ENCODE measurements around the gene KCTD17.

DNA sequence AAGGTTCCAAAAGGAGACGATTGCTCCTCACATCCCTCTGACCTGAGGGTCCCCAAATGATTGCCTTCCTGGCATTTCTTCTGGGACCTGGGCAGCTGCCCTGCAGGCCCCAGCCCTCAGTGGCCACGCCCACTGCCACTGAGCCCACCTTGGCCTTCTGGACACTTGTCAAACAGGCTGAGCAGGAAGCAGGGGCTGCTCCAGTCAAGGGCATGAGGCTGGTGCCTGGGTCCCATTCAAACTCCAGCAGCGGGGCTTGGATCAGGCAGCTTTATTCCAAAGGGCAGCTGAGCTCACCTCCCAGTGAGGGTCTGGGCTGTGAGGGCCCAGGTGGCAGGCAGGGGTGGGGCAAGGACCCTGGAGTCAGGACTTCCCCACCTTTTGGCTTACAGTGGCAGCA lies 13.6 kb downstream of the KCTD17 start:
- TF ChIP-seq, protein P1, sequence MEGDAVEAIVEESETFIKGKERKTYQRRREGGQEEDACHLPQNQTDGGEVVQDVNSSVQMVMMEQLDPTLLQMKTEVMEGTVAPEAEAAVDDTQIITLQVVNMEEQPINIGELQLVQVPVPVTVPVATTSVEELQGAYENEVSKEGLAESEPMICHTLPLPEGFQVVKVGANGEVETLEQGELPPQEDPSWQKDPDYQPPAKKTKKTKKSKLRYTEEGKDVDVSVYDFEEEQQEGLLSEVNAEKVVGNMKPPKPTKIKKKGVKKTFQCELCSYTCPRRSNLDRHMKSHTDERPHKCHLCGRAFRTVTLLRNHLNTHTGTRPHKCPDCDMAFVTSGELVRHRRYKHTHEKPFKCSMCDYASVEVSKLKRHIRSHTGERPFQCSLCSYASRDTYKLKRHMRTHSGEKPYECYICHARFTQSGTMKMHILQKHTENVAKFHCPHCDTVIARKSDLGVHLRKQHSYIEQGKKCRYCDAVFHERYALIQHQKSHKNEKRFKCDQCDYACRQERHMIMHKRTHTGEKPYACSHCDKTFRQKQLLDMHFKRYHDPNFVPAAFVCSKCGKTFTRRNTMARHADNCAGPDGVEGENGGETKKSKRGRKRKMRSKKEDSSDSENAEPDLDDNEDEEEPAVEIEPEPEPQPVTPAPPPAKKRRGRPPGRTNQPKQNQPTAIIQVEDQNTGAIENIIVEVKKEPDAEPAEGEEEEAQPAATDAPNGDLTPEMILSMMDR (conservative IDR thresholded peaks at IDR 0.05 in 1 of 2, IDR thresholded peaks at IDR 0.05 in 1 of 2; ENCODE audit: low read depth in 1 of 2, low read length in 2 of 2) = no peak
- no peak for TF ChIP-seq EZH2 (IDR thresholded peaks at IDR 0.05; ENCODE audit: low read length, missing control alignments)
